Mucosa of rectum (tissue), 2 donors: ENCODE results near the gene EVC.
"Not testable (repeated sequence)": the region's sequence is repeated elsewhere in the genome, so short reads cannot be mapped to it uniquely, and the experiment has no call there.

Experiments used
- H3K27ac ChIP-seq, 2 donors: one replicate each; pipeline ENCODE4 v1.7.0; 2013; ENCODE audit warnings: inconsistent platforms in 2 of 2, low read depth in 2 of 2, low read length in 2 of 2
- H3K27me3 ChIP-seq, 2 donors: one replicate each; pipeline ENCODE4 v1.7.0; 2013; ENCODE audit warnings: low read length in 2 of 2; ENCODE audit not compliant: control insufficient read depth in 2 of 2, insufficient read depth in 2 of 2
- H3K36me3 ChIP-seq, 2 donors: one replicate each; pipeline ENCODE4 v1.7.0; 2013; ENCODE audit warnings: low read length in 2 of 2; ENCODE audit not compliant: control insufficient read depth in 2 of 2, insufficient read depth in 2 of 2
- H3K4me1 ChIP-seq, 2 donors: one replicate each; pipeline ENCODE4 v1.7.0; 2013; ENCODE audit warnings: low read length in 2 of 2, mild to moderate bottlenecking in 1 of 2; ENCODE audit not compliant: control insufficient read depth in 2 of 2, insufficient read depth in 2 of 2
- H3K4me3 ChIP-seq, 2 donors: one replicate each; pipeline ENCODE4 v1.7.0; 2013; ENCODE audit warnings: low read length in 2 of 2
- H3K9ac ChIP-seq, 2 donors: one replicate each; pipeline ENCODE4 v1.7.0; 2013; ENCODE audit warnings: low read length in 2 of 2, low read depth in 1 of 2, mild to moderate bottlenecking in 1 of 2
- H3K9me3 ChIP-seq, 2 donors: one replicate each; pipeline ENCODE4 v1.7.0; 2013; ENCODE audit warnings: low read length in 2 of 2; ENCODE audit not compliant: control insufficient read depth in 2 of 2
- donor health status: healthy.
- donor health status: Normal muscosa, but diverticular disease.

The EVC gene

DNA sequence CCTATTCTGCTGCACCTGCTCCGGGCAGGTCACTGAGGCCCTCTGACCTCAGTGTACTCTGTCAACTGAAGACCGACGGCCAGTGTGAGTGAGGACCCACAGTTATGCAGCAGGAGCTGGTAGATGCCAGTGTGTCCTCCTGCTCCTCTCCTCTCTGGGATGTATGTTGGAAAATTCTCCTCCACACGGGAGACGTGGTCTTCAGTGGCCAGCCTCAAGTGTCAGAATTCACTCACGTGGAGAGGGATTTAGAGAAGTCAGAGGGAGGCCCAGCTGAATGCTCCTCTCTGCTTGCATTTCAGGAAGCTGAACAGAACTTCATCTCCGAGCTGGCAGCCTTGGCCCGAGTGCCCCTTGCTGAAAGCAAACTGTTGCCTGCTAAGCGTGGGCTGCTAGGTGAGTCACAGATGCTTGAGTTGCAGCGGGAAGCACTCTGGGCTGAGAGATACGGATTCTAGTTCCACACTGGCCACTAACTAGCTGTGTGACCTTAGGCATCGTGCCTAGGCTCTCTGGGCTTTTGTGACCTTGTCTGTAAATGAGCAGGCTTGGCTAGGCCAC is 98.3 kb downstream of the EVC start:
- no peak overlapping the region for H3K4me3 ChIP-seq
- no peak overlapping the region for H3K9ac ChIP-seq
- H3K27me3 ChIP-seq: no peaks in the 10 kb centered on the region
- H3K4me1 ChIP-seq: no peaks in the 10 kb centered on the region
- no peaks in the 10 kb centered on the region for H3K9me3 ChIP-seq
- no peak overlapping the region for H3K27ac ChIP-seq
- peaks cover 0 to 9% of the 10 kb centered on the region in 2 donors for H3K36me3 ChIP-seq

DNA sequence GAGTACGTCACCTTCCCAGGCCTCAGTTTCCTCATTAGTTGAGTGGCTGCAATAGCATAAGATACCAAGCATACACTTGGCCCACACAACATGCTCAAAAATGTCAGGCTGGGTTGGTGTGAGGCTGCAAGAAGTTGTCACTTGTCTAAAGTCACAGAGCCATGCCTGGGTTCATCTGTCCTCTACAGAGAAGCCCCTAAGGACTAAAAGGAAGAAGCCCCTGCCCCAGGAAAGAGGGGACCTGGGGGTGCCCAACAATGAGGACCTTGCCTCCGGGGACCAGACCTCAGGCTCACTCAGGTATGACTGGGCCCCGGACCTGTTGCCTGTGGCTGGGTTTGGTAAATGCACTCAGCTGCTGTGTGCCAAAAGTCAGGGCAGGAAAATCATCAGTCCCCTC is 99.2 kb downstream of the EVC start:
- no peak overlapping the region for H3K9ac ChIP-seq

DNA sequence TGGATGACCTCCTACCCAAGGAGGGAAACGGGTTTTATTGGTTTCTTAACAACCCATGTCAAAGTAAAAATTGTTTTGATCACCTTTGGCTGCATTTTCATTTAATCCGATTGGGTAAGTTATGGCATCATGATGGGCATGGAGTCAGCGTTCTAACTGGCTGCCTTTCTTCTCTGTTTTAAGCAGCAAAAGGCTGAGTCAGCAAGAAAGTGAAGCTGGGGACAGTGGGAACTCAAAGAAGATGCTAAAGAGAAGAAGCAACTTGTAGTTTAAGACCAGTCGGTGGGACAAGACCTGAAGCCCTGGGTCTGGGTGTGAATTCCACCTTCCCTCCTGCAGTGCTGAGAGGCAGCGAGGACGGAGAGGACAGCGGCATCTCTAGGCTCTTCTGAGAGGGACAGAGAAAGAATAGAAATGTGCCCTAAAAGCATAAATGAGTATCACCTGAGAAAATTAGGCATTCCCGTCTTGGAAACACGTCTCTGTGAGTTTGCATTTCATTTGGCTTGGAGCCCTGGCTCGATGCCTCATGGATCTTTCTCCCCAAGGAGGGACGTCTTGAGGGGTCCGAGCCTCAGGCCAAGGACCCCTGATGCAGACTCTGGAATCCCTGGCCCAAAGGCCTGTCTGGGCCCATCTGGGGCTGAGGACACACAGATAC is 99.9 kb downstream of the EVC start:
- peaks cover 0 to 6% of the 10 kb centered on the region in 2 donors for H3K36me3 ChIP-seq

More for the DNA sequence above, 99.2 kb downstream of the EVC start:
- Histone ChIP-seq H3K4me1 (no peaks in the 10 kb centered on the region), H3K27ac (no peak overlapping the region), H3K9me3 (no peaks in the 10 kb centered on the region), H3K4me3 (no peak overlapping the region), H3K27me3 (no peaks in the 10 kb centered on the region), H3K36me3 (peaks cover 0 to 6% of the 10 kb centered on the region in 2 donors)

DNA sequence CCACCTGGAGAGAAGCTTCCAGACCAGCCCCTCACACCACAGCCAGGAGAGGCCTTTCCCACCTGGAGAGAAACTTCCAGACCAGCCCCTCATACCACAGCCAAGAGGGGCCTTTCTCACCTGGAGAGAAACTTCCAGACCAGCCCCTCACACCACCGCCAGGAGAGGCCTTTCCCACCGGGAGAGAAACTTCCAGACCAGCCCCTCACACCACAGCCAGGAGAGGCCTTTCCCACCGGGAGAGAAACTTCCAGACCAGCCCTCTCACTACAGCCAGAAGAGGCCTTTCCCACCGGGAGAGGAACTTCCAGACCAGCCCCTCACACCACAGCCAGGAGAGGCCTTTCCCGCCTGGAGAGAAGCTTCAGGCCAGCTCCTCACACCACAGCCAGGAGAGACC is 101.1 kb downstream of the EVC start:
- H3K27me3 ChIP-seq, H3K36me3 ChIP-seq, H3K9me3 ChIP-seq, H3K4me1 ChIP-seq, H3K9ac ChIP-seq, H3K27ac ChIP-seq, H3K4me3 ChIP-seq: not testable (repeated sequence)

More for the DNA sequence above, 99.9 kb downstream of the EVC start:
- no peaks in the 10 kb centered on the region for H3K4me1 ChIP-seq
- H3K9ac ChIP-seq: no peak overlapping the region
- H3K27me3 ChIP-seq: no peaks in the 10 kb centered on the region
- H3K4me3 ChIP-seq: no peak overlapping the region
- no peak overlapping the region for H3K27ac ChIP-seq
- H3K9me3 ChIP-seq: no peaks in the 10 kb centered on the region

DNA sequence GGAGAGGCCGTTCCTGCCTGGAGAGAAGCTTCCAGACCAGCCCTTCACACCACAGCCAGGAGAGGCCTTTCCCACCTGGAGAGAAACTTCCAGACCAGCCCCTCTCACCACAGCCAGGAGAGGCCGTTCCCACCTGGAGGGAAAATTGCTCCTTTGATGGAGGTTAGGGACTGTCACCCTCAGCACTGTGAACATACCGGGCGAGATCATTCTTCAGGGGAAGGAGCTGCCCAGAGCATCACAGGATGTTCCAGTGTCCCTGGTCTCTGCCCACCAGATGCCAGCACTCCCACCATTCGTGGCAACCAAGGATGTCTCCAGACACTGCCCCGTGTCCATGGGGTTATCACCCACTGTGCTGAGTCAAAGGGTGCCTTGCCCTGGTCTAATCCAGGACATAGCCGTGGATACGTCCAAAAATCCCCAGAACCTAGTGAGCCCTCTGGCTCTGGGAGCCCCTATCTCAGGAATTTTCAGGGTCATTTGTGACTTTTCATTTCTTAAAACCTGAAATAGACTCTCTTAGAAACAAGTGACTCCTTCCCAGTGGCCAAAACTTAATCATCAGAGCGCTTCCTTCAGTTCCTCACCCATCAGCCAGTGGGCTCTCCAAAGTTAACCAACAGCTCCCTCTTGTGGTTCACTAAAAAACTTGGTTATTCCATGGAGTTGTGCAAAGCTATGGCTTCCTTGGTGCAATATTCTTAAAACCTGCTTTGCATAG is 101.7 kb downstream of the EVC start:
- no peak overlapping the region for H3K27ac ChIP-seq
- no peak overlapping the region for H3K4me3 ChIP-seq
- H3K4me1 ChIP-seq: no peaks in the 10 kb centered on the region
- H3K27me3 ChIP-seq: no peaks in the 10 kb centered on the region
- peaks cover 0 to 3% of the 10 kb centered on the region in 2 donors for H3K36me3 ChIP-seq
- no peak overlapping the region for H3K9ac ChIP-seq
- no peaks in the 10 kb centered on the region for H3K9me3 ChIP-seq

DNA sequence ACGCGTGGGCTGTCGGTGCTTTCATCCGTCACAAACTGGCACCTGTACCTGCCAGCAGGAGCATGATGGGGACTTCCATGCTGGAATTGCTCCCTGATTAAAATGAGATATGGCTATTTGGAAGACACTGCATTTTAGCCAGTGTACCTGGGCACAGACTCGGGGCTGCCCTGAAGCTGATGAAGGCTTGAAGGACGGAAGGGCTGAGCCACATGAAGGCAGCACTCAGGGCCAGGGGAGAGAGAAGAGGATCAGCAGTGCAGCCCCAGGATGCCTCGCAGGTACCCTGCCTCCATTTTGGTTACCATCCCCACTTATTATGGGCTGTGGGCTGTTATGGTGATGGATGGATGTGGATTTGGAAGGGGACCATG is 102.9 kb downstream of the EVC start:
- Histone ChIP-seq H3K27ac (no peak overlapping the region), H3K4me1 (no peaks in the 10 kb centered on the region), H3K36me3 (peaks cover 0 to 2% of the 10 kb centered on the region in 2 donors), H3K27me3 (no peaks in the 10 kb centered on the region), H3K9me3 (no peaks in the 10 kb centered on the region), H3K9ac (no peak overlapping the region), H3K4me3 (no peak overlapping the region)

DNA sequence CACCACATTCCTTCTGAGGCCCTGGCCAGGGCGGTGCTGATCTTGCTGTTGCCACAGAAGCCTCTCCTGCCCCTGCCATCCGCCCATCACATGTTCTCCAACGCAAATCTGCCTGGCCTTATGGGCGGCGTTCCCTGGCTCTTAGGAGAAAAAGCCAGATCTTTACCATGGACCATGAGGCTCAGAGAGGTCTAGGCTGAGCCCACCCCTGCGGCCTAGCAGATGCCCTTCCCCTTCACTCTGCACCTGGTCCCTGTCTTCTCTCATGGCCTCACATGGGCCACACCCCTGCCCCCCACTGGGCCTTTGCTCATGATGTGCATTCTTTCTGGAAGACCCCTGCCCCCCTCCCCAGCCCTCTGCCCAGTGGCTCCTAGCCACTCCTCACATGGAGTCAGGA is 103.4 kb downstream of the EVC start:
- no peak overlapping the region for H3K4me3 ChIP-seq
- no peak overlapping the region for H3K27ac ChIP-seq
- H3K36me3 ChIP-seq: no peaks in the 10 kb centered on the region

DNA sequence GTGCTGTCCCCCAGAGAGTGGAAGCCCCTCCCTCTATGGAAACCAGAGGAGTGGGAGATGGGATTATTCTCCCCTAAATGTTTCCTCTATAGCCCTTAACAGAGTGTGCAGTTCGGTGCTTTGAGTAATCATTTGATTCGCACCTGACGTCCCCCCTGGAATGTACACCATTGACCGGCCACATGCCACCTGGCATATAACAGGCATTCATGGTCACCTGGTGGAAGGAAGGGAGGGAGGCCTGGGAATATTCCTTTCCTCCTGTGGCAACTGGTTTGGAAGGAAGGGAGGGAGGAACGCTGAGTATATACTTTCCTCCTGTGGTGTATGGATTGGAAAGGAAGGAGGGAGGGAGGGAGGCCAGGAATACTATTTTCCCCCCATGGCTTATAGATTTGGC is 104.6 kb downstream of the EVC start:
- Histone ChIP-seq H3K27me3 (no peaks in the 10 kb centered on the region), H3K9me3 (no peaks in the 10 kb centered on the region), H3K4me1 (no peaks in the 10 kb centered on the region), H3K27ac (no peak overlapping the region), H3K36me3 (no peaks in the 10 kb centered on the region), H3K4me3 (no peak overlapping the region), H3K9ac (no peak overlapping the region)

More for the DNA sequence above, 103.4 kb downstream of the EVC start:
- H3K27me3 ChIP-seq: no peaks in the 10 kb centered on the region
- H3K9me3 ChIP-seq: no peaks in the 10 kb centered on the region
- H3K9ac ChIP-seq: no peak overlapping the region
- no peaks in the 10 kb centered on the region for H3K4me1 ChIP-seq

DNA sequence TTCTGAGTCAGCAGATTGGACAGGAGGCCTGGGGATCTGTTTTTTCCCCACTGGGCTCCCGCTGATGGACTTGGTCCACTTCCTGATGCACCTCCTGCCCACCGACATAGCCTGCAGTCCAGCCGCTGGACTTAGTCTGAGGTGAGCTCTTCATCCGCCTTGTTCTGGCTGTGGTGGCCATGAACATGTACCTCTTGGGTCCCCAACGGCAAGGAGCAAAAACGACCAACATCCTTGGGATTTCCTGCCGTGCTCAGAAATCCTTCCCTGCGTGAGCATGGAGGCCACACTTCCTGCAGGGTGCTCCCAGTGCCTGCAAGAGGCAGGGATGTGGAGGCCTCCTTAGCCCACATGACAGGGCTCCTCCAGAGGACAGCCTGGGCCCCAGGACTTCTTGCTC is 105.1 kb downstream of the EVC start:
- Histone ChIP-seq H3K27ac (no peak overlapping the region), H3K4me3 (no peak overlapping the region), H3K4me1 (no peaks in the 10 kb centered on the region), H3K9ac (no peak overlapping the region), H3K36me3 (no peaks in the 10 kb centered on the region), H3K9me3 (no peaks in the 10 kb centered on the region), H3K27me3 (no peaks in the 10 kb centered on the region)

DNA sequence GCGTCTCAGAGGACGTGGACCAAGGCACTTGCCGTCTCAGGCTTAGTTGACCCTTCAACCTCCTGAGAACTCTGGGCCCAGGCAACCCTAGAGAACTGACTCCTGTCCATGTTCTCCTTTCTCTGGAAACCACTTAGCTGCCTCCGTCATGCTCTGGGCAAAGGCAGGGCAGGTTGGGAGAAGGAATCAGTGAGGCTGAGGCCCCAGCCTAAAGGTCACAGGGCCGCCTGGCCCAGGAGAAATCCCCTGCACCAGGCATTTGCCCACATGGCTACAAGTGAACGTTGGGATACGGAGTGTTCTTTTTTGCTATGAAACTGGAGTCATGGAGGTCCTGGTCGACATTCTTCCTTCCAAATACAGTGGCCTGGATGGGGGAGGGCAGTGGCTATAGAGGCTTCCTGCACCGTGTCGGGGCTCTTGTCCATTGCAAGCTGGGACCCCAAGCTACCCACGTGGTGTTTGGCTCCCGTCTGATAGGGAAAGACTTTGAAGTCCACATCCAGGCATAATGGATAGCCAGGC is 105.9 kb downstream of the EVC start:
- Histone ChIP-seq H3K9ac (no peak overlapping the region), H3K4me3 (no peak overlapping the region), H3K4me1 (no peaks in the 10 kb centered on the region), H3K27ac (no peak overlapping the region), H3K27me3 (no peaks in the 10 kb centered on the region), H3K36me3 (no peaks in the 10 kb centered on the region), H3K9me3 (no peaks in the 10 kb centered on the region)
